ENCODE measurements around the gene ATG16L2. TPM values are rescaled to one million over a fixed set of nuclear protein-coding genes. Genes with fewer than 3 reads are reported as not detected.

ATG16L2 gene
- polyA plus RNA-seq, 2 of the 4 experiments (the other 2 are of a cell fraction), result 6.1 to 6.3 TPM

GRCh38 chr11:72786305-72787215 is 27.7 kb upstream of the ATG16L2 start (continued):
- no peak for TF ChIP-seq ZC3H11A (IDR thresholded peaks at IDR 0.05)
- no peak for TF ChIP-seq NR3C1 (IDR thresholded peaks at IDR 0.05)
- TF ChIP-seq SREBF2 (IDR thresholded peaks at IDR 0.05), result no peak

GRCh38 chr11:72787216-72788104 is 26.8 kb upstream of the ATG16L2 start:
- DNase-seq (ENCODE audit: low read depth in 1 of 2, low spot score in 1 of 2) (peak in 1 of 2 experiments; percentile 51), ATAC-seq (peak; percentile 51 to 77; a peak in 5 of 6 replicates), FAIRE-seq (no peak)
- ChIA-PET POLR2A (no interaction called here), CTCF (interaction anchor here (0.6 to 8.4 kb wide), 8 partner anchors 15 to 390 kb away, joined by 3 to 162 read pairs (median 4); no protein-coding TSS in a partner anchor)
- TF ChIP-seq ZC3H11A (IDR thresholded peaks at IDR 0.05) (no peak), MAX (IDR thresholded peaks at IDR 0.05) (no peak), BCL3 (IDR thresholded peaks at IDR 0.05) (no peak), HDAC2 (IDR thresholded peaks at IDR 0.05) (no peak), MYC (IDR thresholded peaks at IDR 0.05; ENCODE audit: borderline replicate concordance, low read length) (no peak), TFCP2L1 (CRISPR knock-in tag; IDR thresholded peaks at IDR 0.05) (no peak), RNF2 (IDR thresholded peaks at IDR 0.05; ENCODE audit: borderline replicate concordance, low read depth) (no peak), CTCF (IDR thresholded peaks at IDR 0.05) (no peak), RFX5 (IDR thresholded peaks at IDR 0.05) (no peak), HEYL (CRISPR knock-in tag; IDR thresholded peaks at IDR 0.05) (no peak)
- 78% methylated on average over 14 of the region's 16 CpGs for WGBS (ENCODE audit: missing lambda C conversion rate)
- H3K4me2 ChIP-seq, result no peak overlapping the region
- H3K9me3 ChIP-seq, result no peaks in the 10 kb centered on the region
- H3K27ac ChIP-seq, result no peak overlapping the region
- peaks cover 1% of the 10 kb centered on the region; the same call in 2 of the 3 replicates for H3K4me1 ChIP-seq
- H3K4me3 ChIP-seq, result no peak overlapping the region

- H3K4me1 ChIP-seq, result peaks cover 5% of the 10 kb centered on the region
- H3K27ac ChIP-seq, result no peak overlapping the region
- WGBS (ENCODE audit: missing lambda C conversion rate), result 75% methylated on average over 7 of the region's 7 CpGs
- no peak for TF ChIP-seq FOSL2 (IDR thresholded peaks at IDR 0.05)
- no peak for TF ChIP-seq FOSL2 (CRISPR knock-in tag; IDR thresholded peaks at IDR 0.05)
- TF ChIP-seq NR3C1 (IDR thresholded peaks at IDR 0.05), result no peak
- TF ChIP-seq HMGXB4 (CRISPR knock-in tag; IDR thresholded peaks at IDR 0.05; ENCODE audit: borderline replicate concordance), result no peak
- no peak for TF ChIP-seq RFX5 (IDR thresholded peaks at IDR 0.05)
- no peak for TF ChIP-seq PHF8 (IDR thresholded peaks at IDR 0.05; ENCODE audit: borderline replicate concordance, low read depth)
- no peak for TF ChIP-seq MYC (IDR thresholded peaks at IDR 0.05; ENCODE audit: borderline replicate concordance, low read length)
- no peak for TF ChIP-seq HEYL (CRISPR knock-in tag; IDR thresholded peaks at IDR 0.05)
- TF ChIP-seq JUN (IDR thresholded peaks at IDR 0.05), result no peak
- TF ChIP-seq RARB (CRISPR knock-in tag; IDR thresholded peaks at IDR 0.05), result no peak
- TF ChIP-seq CBX8 (IDR thresholded peaks at IDR 0.05), result no peak
- TF ChIP-seq POLR2A (IDR thresholded peaks at IDR 0.05; ENCODE audit: low read length), result no peak
- no peak for TF ChIP-seq SREBF2 (IDR thresholded peaks at IDR 0.05)
- no peak for TF ChIP-seq HOXA7 (CRISPR knock-in tag; IDR thresholded peaks at IDR 0.05)
- TF ChIP-seq JUNB (IDR thresholded peaks at IDR 0.05), result no peak
- no peak for TF ChIP-seq ZC3H11A (IDR thresholded peaks at IDR 0.05)
- no peak overlapping the region for H3K4me3 ChIP-seq
- FAIRE-seq (no peak), DNase-seq (ENCODE audit: low read depth in 1 of 2, low spot score in 1 of 2) (no peak), ATAC-seq (no peak)
- ChIA-PET CTCF (interaction anchor here (0.6 to 8.4 kb wide), 5 partner anchors 17 to 1229 kb away, joined by 3 to 162 read pairs (median 6); no protein-coding TSS in a partner anchor), POLR2A (interaction anchor here (0.7 kb wide), 1 partner anchor 441 kb away, joined by 3 read pairs; no protein-coding TSS in a partner anchor)
- H3K4me2 ChIP-seq, result no peak overlapping the region
- no peaks in the 10 kb centered on the region for H3K9me3 ChIP-seq
Observed at GRCh38 chr11:72788241-72788640, 26.0 kb upstream of the ATG16L2 start.

Data from A549 (cell line).